ENCODE measurements around the gene C15orf61. TPM values are rescaled to one million over a fixed set of nuclear protein-coding genes. Genes with fewer than 3 reads are reported as not detected.

The C15orf61 gene
- total and polyA plus RNA-seq, 12 donors = 2.7 to 15.0 (median 10.9) TPM

GRCh38 chr15:67531379-67531914 lies 10.5 kb downstream of the C15orf61 start:
- intact Hi-C loops (cut with DNase I) = no loop called here
- Histone ChIP-seq H3K4me3 (no peak overlapping the region), H3K9me3 (no peaks in the 10 kb centered on the region), H3K27me3 (no peaks in the 10 kb centered on the region), H3K36me3 (peaks cover 0 to 33% (median 0%) of the 10 kb centered on the region in 9 donors), H3K4me1 (peaks cover 0 to 7% (median 0%) of the 10 kb centered on the region in 9 donors), H3K27ac (no peak overlapping the region)
- WGBS, 2 donors = 79 to 81% methylated on average over 3 of the region's 3 CpGs
- DNase-seq (no peak), ATAC-seq (no peak)
- TF ChIP-seq CTCF (IDR thresholded peaks at IDR 0.05) = no peak

GRCh38 chr15:67533873-67534272 lies 12.9 kb downstream of the C15orf61 start:
- Histone ChIP-seq H3K4me1 (peaks cover 0 to 4% (median 0%) of the 10 kb centered on the region in 9 donors), H3K9me3 (no peaks in the 10 kb centered on the region), H3K4me3 (no peak overlapping the region), H3K36me3 (peaks cover 0 to 9% (median 0%) of the 10 kb centered on the region in 9 donors), H3K27ac (no peak overlapping the region), H3K27me3 (no peaks in the 10 kb centered on the region)
- DNase-seq = no peak
- ATAC-seq = no peak
- TF ChIP-seq CTCF (IDR thresholded peaks at IDR 0.05) = no peak
- intact Hi-C loops (cut with DNase I) = no loop called here
- 38 to 54% methylated on average over 1 of the region's 1 CpG for WGBS, 2 donors

- ATAC-seq = no peak
- no peak overlapping the region for H3K4me3 ChIP-seq
- no peak for DNase-seq
- peaks cover 0 to 7% (median 0%) of the 10 kb centered on the region in 9 donors for H3K36me3 ChIP-seq
- H3K4me1 ChIP-seq = peaks cover 0 to 4% (median 0%) of the 10 kb centered on the region in 9 donors
- H3K9me3 ChIP-seq = no peaks in the 10 kb centered on the region
- 95 to 96% methylated on average over 1 of the region's 1 CpG for WGBS, 2 donors
- no peak for TF ChIP-seq CTCF (IDR thresholded peaks at IDR 0.05)
- intact Hi-C loops (cut with DNase I) = no loop called here
- no peak overlapping the region for H3K27ac ChIP-seq
- no peaks in the 10 kb centered on the region for H3K27me3 ChIP-seq
Measured at GRCh38 chr15:67534360-67534759, 13.4 kb downstream of the C15orf61 start.

GRCh38 chr15:67537771-67538170 lies 16.8 kb downstream of the C15orf61 start:
- Histone ChIP-seq H3K4me1 (peaks cover 0 to 16% (median 0%) of the 10 kb centered on the region in 9 donors), H3K9me3 (no peaks in the 10 kb centered on the region), H3K27me3 (no peaks in the 10 kb centered on the region), H3K36me3 (no peaks in the 10 kb centered on the region), H3K4me3 (no peak overlapping the region), H3K27ac (no peak overlapping the region)
- ATAC-seq (no peak), DNase-seq (no peak)
- 98 to 100% methylated on average over 1 of the region's 1 CpG for WGBS, 2 donors
- intact Hi-C loops (cut with DNase I) = no loop called here
- TF ChIP-seq CTCF (IDR thresholded peaks at IDR 0.05) = no peak

All from heart right ventricle (tissue), 16 donors.